SH-SY5Y (cell line): ENCODE measurements around the gene TOPAZ1.

Source experiments
- GATA2 ChIP-seq: IDR thresholded peaks from 2 replicates; pipeline ENCODE4 v1.6.1; 2011; ENCODE audit warnings: mild to moderate bottlenecking, low read depth, low read length
- GATA3 ChIP-seq: IDR thresholded peaks from 2 replicates; pipeline ENCODE4 v1.6.1; 2011; ENCODE audit warnings: low read depth, mild to moderate bottlenecking, low read length, moderate library complexity

The TOPAZ1 gene

GRCh38 chr3:44235604-44236484, 5.8 kb upstream of the TOPAZ1 start:
- no peak for TF ChIP-seq GATA2
- no peak for TF ChIP-seq GATA3

GRCh38 chr3:44236485-44236908, 5.2 kb upstream of the TOPAZ1 start:
- TF ChIP-seq GATA3 (no peak), GATA2 (no peak)

GRCh38 chr3:44237161-44237560, 4.5 kb upstream of the TOPAZ1 start:
- TF ChIP-seq GATA2, result no peak
- no peak for TF ChIP-seq GATA3

- no peak for TF ChIP-seq GATA3
- TF ChIP-seq GATA2, result no peak
Observed at GRCh38 chr3:44237665-44238064, 4.0 kb upstream of the TOPAZ1 start.

GRCh38 chr3:44238889-44239288, 2.8 kb upstream of the TOPAZ1 start:
- TF ChIP-seq GATA3, result no peak
- TF ChIP-seq GATA2, result no peak

- no peak for TF ChIP-seq GATA3
- TF ChIP-seq GATA2, result no peak
Observed at GRCh38 chr3:44240061-44240460, 1.6 kb upstream of the TOPAZ1 start.

- TF ChIP-seq GATA2 (no peak), GATA3 (no peak)
Observed at GRCh38 chr3:44242721-44243120, 1.0 kb downstream of the TOPAZ1 start.

- no peak for TF ChIP-seq GATA3
Observed at GRCh38 chr3:44248152-44248551, 6.5 kb downstream of the TOPAZ1 start.

- TF ChIP-seq GATA2 (no peak), GATA3 (no peak)
Observed at GRCh38 chr3:44252332-44252959, 10.8 kb downstream of the TOPAZ1 start.

GRCh38 chr3:44259404-44259803, 17.7 kb downstream of the TOPAZ1 start:
- TF ChIP-seq GATA3, result no peak
- no peak for TF ChIP-seq GATA2

- TF ChIP-seq GATA2, result no peak
- TF ChIP-seq GATA3, result no peak
Observed at GRCh38 chr3:44264146-44264545, 22.5 kb downstream of the TOPAZ1 start.

GRCh38 chr3:44265815-44266214, 24.1 kb downstream of the TOPAZ1 start:
- TF ChIP-seq GATA3, result no peak
- TF ChIP-seq GATA2, result no peak

- no peak for TF ChIP-seq GATA3
- no peak for TF ChIP-seq GATA2
Observed at GRCh38 chr3:44272191-44272590, 30.5 kb downstream of the TOPAZ1 start.

GRCh38 chr3:44277925-44278324, 36.2 kb downstream of the TOPAZ1 start:
- TF ChIP-seq GATA2 (no peak), GATA3 (no peak)

GRCh38 chr3:44280077-44280476, 38.4 kb downstream of the TOPAZ1 start:
- TF ChIP-seq GATA3, result no peak
- no peak for TF ChIP-seq GATA2
